ENCODE data around the gene RHBDF1.

RHBDF1 gene

GRCh38 chr16:72561-73548 lies at the start of gene RHBDF1:
Gene RHBDF1, minus strand, starts transcription at chr16:72631. Its CDS starts 7,616 bp downstream, at chr16:65015.
- no peak for DNase-seq (ENCODE audit: low read depth in 2 of 2)

GRCh38 chr16:120756-121155 lies 48.3 kb upstream of the RHBDF1 start:
- DNase-seq (ENCODE audit: low read depth in 2 of 2) = no peak

- DNase-seq (ENCODE audit: low read depth in 2 of 2) = no peak
Observed at GRCh38 chr16:119835-120491, 47.5 kb upstream of the RHBDF1 start.

- no peak for DNase-seq (ENCODE audit: low read depth in 2 of 2)
Observed at GRCh38 chr16:119295-119694, 46.9 kb upstream of the RHBDF1 start.

- no peak for DNase-seq (ENCODE audit: low read depth in 2 of 2)
Observed at GRCh38 chr16:118857-119256, 46.4 kb upstream of the RHBDF1 start.

- DNase-seq (ENCODE audit: low read depth in 2 of 2) = peak; percentile 40 to 54
Observed at GRCh38 chr16:117379-118365, 45.2 kb upstream of the RHBDF1 start.

GRCh38 chr16:116015-116414 lies 43.6 kb upstream of the RHBDF1 start:
- DNase-seq (ENCODE audit: low read depth in 2 of 2) = no peak

- no peak for DNase-seq (ENCODE audit: low read depth in 2 of 2)
Observed at GRCh38 chr16:114327-114726, 41.9 kb upstream of the RHBDF1 start.

GRCh38 chr16:112153-112840 lies 39.9 kb upstream of the RHBDF1 start:
- DNase-seq (ENCODE audit: low read depth in 2 of 2) = no peak

GRCh38 chr16:106623-107324 lies 34.3 kb upstream of the RHBDF1 start:
- peak; percentile 32 to 39 for DNase-seq (ENCODE audit: low read depth in 2 of 2)

GRCh38 chr16:105521-105920 lies 33.1 kb upstream of the RHBDF1 start:
- DNase-seq (ENCODE audit: low read depth in 2 of 2) = no peak

- DNase-seq (ENCODE audit: low read depth in 2 of 2) = no peak
Observed at GRCh38 chr16:104928-105327, 32.5 kb upstream of the RHBDF1 start.

- no peak for DNase-seq (ENCODE audit: low read depth in 2 of 2)
Observed at GRCh38 chr16:104355-104754, 31.9 kb upstream of the RHBDF1 start.

- no peak for DNase-seq (ENCODE audit: low read depth in 2 of 2)
Observed at GRCh38 chr16:102060-102855, 29.8 kb upstream of the RHBDF1 start.

GRCh38 chr16:101586-101985 lies 29.2 kb upstream of the RHBDF1 start:
- DNase-seq (ENCODE audit: low read depth in 2 of 2) = no peak

- DNase-seq (ENCODE audit: low read depth in 2 of 2) = no peak
Observed at GRCh38 chr16:100989-101388, 28.6 kb upstream of the RHBDF1 start.

GRCh38 chr16:97822-98221 lies 25.4 kb upstream of the RHBDF1 start:
- no peak for DNase-seq (ENCODE audit: low read depth in 2 of 2)

- peak; percentile 75 to 81 for DNase-seq (ENCODE audit: low read depth in 2 of 2)
Observed at GRCh38 chr16:96935-97381, 24.5 kb upstream of the RHBDF1 start.

- no peak for DNase-seq (ENCODE audit: low read depth in 2 of 2)
Observed at GRCh38 chr16:94918-95265, 22.5 kb upstream of the RHBDF1 start.

All from stimulated activated CD8-positive, alpha-beta memory T cell treated with anti-CD3 and anti-CD28 coated beads, Interleukin-7, amount 100 ng/mL, for 4 hours (primary cell).